Activated naive CD8-positive, alpha-beta T cell (primary cell): Measurements from ENCODE around the gene MNX1.

Experiments used
- H3K27ac Mint-ChIP-seq: one replicate; pipeline ENCODE4 v1.8.0; 2021; ENCODE audit warnings: mixed read lengths
- H3K27me3 Mint-ChIP-seq: one replicate; pipeline ENCODE4 v1.8.0; 2021; ENCODE audit warnings: mixed read lengths
- H3K36me3 Mint-ChIP-seq: one replicate; pipeline ENCODE4 v1.8.0; 2021; ENCODE audit warnings: mixed read lengths
- H3K4me1 Mint-ChIP-seq: one replicate; pipeline ENCODE4 v1.8.0; 2021; ENCODE audit warnings: low read depth, mixed read lengths
- H3K4me3 Mint-ChIP-seq: one replicate; pipeline ENCODE4 v1.8.0; 2021; ENCODE audit warnings: mild to moderate bottlenecking, mixed read lengths
- H3K9me3 Mint-ChIP-seq: one replicate; pipeline ENCODE4 v1.8.0; 2021; ENCODE audit warnings: low read depth, mixed read lengths

MNX1 gene

GRCh38 chr7:156989766-156990535 lies 20.5 kb downstream of the MNX1 start:
- Mint-ChIP-seq H3K27me3 (peaks cover 6% of the 10 kb centered on the region), H3K9me3 (no peaks in the 10 kb centered on the region), H3K4me3 (no peak overlapping the region), H3K36me3 (no peaks in the 10 kb centered on the region), H3K27ac (no peak overlapping the region), H3K4me1 (no peaks in the 10 kb centered on the region)

GRCh38 chr7:156988343-156989185 lies 21.9 kb downstream of the MNX1 start:
- no peaks in the 10 kb centered on the region for H3K4me1 Mint-ChIP-seq
- H3K4me3 Mint-ChIP-seq, result no peak overlapping the region
- H3K36me3 Mint-ChIP-seq, result no peaks in the 10 kb centered on the region
- H3K9me3 Mint-ChIP-seq, result no peaks in the 10 kb centered on the region
- H3K27me3 Mint-ChIP-seq, result peaks cover 2% of the 10 kb centered on the region
- no peak overlapping the region for H3K27ac Mint-ChIP-seq

GRCh38 chr7:156986378-156986777 lies 24.1 kb downstream of the MNX1 start:
- no peaks in the 10 kb centered on the region for H3K9me3 Mint-ChIP-seq
- peaks cover 4% of the 10 kb centered on the region for H3K36me3 Mint-ChIP-seq
- no peaks in the 10 kb centered on the region for H3K4me1 Mint-ChIP-seq
- no peak overlapping the region for H3K4me3 Mint-ChIP-seq
- H3K27ac Mint-ChIP-seq, result no peak overlapping the region
- H3K27me3 Mint-ChIP-seq, result no peaks in the 10 kb centered on the region

DNA sequence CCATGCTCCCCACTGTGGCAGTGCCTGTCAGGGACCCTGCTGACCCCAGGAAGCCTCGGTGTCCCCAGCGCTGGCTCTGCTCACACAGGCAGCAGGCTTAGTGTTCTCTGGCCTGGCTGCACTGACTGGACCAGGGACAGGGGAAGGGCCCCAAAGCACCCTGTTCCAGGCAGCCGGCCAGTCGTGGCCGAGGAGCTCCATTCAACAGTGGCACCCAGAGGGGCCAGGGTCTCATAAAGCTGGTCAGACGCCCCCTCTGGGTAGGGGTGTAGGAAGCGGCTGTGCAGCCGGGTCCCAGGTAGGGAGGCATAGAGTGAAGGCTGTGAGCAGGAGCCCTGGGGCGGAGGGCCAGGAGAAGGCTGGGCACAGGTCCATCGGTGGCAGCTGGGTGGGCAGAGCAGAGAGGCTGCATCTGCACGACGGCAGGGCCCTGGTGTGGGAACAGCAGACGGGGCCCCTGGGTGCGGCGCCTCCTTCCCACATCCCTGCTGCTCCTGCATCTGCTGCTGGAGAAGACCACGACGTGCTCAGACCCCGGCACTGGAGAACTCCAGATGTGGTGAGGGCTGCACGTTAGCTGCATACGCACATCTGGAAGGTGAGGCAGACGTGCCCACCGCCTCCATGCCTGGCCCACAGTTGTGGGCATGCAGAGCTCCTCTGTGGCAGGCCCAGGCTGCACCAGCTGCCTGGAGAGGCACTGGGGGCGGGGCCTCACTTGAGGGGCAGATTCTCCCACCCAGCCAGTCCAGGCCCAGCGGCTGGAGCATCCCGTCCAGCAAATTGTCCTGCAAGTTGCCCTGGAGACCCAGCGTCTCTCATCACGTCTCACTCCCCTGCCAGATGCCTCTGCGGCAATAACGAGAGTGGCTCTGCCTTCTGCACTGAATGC lies 25.1 kb downstream of the MNX1 start:
- Mint-ChIP-seq H3K4me3 (no peak overlapping the region), H3K36me3 (peaks cover 4% of the 10 kb centered on the region), H3K27me3 (no peaks in the 10 kb centered on the region), H3K27ac (no peak overlapping the region), H3K9me3 (no peaks in the 10 kb centered on the region), H3K4me1 (no peaks in the 10 kb centered on the region)

DNA sequence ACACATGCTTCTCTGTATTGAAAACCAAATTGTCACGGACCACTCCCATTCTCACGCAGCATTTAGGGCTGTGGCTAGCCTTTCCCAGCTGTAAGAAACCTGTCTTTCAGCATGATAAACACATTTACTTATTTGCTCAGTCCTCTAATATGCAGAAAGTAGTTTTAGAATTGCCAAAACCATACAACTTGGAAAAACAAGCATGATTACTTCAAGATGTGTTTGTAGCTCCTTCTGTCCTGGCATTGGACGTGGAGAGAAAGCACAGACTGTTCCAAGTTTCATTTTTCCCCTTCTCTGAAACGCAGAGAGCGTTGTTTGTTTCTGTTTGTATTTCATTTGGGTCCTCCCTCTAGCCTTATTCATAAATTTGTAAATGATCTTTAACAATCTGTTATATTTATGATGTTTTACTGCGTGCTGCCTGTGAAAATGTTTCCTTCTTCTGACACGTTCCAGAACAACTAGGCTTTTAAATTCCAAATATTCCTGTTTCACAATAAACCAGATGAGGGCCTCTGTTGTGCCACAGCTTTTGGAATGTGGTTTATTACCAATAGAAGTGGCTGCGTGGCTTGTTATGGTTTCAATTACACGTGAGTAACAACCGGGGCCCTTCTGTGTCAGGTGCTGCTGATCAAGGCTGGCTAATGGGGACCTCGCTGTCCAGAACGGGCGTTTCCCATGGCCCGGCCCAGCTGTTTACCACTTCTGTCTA lies 26.1 kb downstream of the MNX1 start:
- no peak overlapping the region for H3K4me3 Mint-ChIP-seq
- no peaks in the 10 kb centered on the region for H3K4me1 Mint-ChIP-seq
- no peak overlapping the region for H3K27ac Mint-ChIP-seq
- H3K27me3 Mint-ChIP-seq, result no peaks in the 10 kb centered on the region
- H3K9me3 Mint-ChIP-seq, result peaks cover 5% of the 10 kb centered on the region
- peaks cover 9% of the 10 kb centered on the region for H3K36me3 Mint-ChIP-seq

- H3K27ac Mint-ChIP-seq, result no peak overlapping the region
- no peaks in the 10 kb centered on the region for H3K27me3 Mint-ChIP-seq
- peaks cover 7% of the 10 kb centered on the region for H3K9me3 Mint-ChIP-seq
- H3K4me3 Mint-ChIP-seq, result no peak overlapping the region
- no peaks in the 10 kb centered on the region for H3K4me1 Mint-ChIP-seq
- H3K36me3 Mint-ChIP-seq, result peaks cover 13% of the 10 kb centered on the region
These were observed 30.8 kb downstream of the MNX1 start for GRCh38 chr7:156979711-156980110.

DNA sequence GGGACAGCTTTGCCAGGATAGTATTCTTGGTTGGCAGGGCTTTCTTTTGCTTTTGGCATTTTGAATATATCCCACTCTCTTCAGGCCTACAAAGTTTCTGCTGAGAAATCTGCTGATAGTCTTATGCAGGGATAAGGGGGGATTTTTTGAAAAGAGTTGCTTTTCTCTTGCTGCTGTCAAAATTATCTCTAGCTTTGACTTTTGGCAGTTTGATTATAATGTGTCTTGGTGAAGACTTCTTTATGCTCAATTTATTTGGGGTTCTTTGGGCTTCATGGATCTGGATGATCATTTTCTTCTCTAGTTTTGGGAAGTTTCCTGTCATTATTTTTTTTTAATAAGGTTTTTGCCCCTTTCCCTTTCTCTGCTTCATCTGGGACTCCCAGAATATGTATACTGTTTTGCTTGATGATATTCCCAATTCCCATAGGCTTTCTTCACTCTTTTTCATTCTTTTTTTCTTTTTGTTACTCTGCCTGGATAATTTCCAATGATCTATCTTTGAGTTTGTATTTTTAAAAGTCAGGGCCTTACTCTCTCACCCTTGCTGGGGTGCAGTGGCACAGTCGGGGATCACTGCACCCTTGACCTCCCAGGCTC lies 31.4 kb downstream of the MNX1 start:
- Mint-ChIP-seq H3K27ac (no peak overlapping the region), H3K9me3 (peaks cover 7% of the 10 kb centered on the region), H3K4me3 (no peak overlapping the region), H3K36me3 (peaks cover 13% of the 10 kb centered on the region), H3K27me3 (no peaks in the 10 kb centered on the region), H3K4me1 (no peaks in the 10 kb centered on the region)

DNA sequence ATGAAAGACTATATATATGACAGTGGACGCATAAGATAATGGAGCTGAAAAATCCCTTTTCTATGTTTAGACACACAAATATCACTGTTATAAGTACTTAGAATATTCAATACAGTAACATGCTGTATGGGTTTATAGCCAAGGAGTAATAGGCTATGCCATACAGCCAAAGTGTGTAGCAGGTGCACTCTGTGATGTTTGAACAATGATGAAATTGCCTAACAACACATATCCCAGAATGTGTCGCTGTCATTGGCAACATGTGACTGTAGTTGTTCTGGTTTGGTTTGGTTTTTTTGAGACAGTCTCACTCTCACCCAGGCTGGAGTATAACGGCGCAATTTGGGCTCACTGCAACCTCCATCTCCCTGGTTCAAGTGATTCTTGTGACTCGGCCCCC lies 34.8 kb downstream of the MNX1 start:
- peaks cover 15% of the 10 kb centered on the region for H3K36me3 Mint-ChIP-seq
- H3K4me3 Mint-ChIP-seq, result no peak overlapping the region
- no peaks in the 10 kb centered on the region for H3K4me1 Mint-ChIP-seq
- no peaks in the 10 kb centered on the region for H3K27me3 Mint-ChIP-seq
- H3K9me3 Mint-ChIP-seq, result peaks cover 7% of the 10 kb centered on the region
- no peak overlapping the region for H3K27ac Mint-ChIP-seq

- Mint-ChIP-seq H3K36me3 (peaks cover 5% of the 10 kb centered on the region), H3K4me3 (no peak overlapping the region), H3K27me3 (no peaks in the 10 kb centered on the region), H3K4me1 (no peaks in the 10 kb centered on the region), H3K27ac (no peak overlapping the region), H3K9me3 (no peaks in the 10 kb centered on the region)
These were observed 40.5 kb downstream of the MNX1 start for GRCh38 chr7:156969972-156970420.

- peaks cover 7% of the 10 kb centered on the region for H3K36me3 Mint-ChIP-seq
- no peaks in the 10 kb centered on the region for H3K9me3 Mint-ChIP-seq
- no peak overlapping the region for H3K4me3 Mint-ChIP-seq
- H3K4me1 Mint-ChIP-seq, result no peaks in the 10 kb centered on the region
- H3K27me3 Mint-ChIP-seq, result no peaks in the 10 kb centered on the region
- no peak overlapping the region for H3K27ac Mint-ChIP-seq
These were observed 42.3 kb downstream of the MNX1 start for GRCh38 chr7:156968183-156968582.

DNA sequence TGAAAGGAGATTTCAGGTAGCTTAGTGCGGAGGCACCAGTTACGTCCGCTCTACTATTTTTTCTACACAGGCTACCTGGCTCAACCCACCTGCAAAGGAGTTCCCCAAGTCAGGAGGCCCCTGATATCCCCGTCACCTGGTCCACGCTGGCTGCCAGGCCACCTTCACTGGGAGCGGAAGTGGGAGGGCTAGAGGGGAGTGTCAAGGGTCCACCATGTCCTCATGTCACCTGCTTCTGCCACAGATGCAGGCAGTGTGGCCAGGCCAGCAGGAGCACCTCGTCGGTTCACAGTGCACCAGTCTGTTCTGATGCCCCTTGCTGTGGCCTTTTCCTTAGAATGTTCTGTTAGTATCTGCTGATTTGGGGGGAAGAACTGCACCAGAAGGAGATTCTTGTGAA lies 44.1 kb downstream of the MNX1 start:
- no peak overlapping the region for H3K4me3 Mint-ChIP-seq
- peaks cover 8% of the 10 kb centered on the region for H3K36me3 Mint-ChIP-seq
- no peak overlapping the region for H3K27ac Mint-ChIP-seq
- no peaks in the 10 kb centered on the region for H3K4me1 Mint-ChIP-seq
- no peaks in the 10 kb centered on the region for H3K27me3 Mint-ChIP-seq
- H3K9me3 Mint-ChIP-seq, result no peaks in the 10 kb centered on the region

DNA sequence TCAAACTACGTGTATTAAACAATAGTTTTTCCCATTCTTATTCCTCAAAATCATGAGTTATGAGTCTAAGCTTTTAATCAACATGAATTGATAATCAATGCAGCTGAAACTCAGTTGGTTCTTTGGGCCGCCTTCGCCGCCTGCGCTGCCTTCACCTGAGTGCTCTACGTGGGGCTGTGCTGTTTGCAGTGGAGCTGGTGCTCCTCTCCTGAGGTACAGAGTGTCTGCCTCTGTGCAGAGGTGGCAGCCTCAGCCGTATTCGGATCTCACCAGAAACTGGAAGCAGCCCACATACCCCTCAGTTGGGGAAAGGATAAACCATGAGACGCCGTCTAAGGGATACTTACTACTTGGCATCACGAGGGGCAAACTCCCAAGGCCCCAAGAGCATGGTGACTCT lies 45.5 kb downstream of the MNX1 start:
- H3K4me3 Mint-ChIP-seq, result no peak overlapping the region
- no peaks in the 10 kb centered on the region for H3K4me1 Mint-ChIP-seq
- no peak overlapping the region for H3K27ac Mint-ChIP-seq
- H3K27me3 Mint-ChIP-seq, result no peaks in the 10 kb centered on the region
- peaks cover 6% of the 10 kb centered on the region for H3K36me3 Mint-ChIP-seq
- H3K9me3 Mint-ChIP-seq, result no peaks in the 10 kb centered on the region

- Mint-ChIP-seq H3K4me1 (no peaks in the 10 kb centered on the region), H3K4me3 (no peak overlapping the region), H3K27ac (no peak overlapping the region), H3K36me3 (peaks cover 6% of the 10 kb centered on the region), H3K27me3 (no peaks in the 10 kb centered on the region), H3K9me3 (no peaks in the 10 kb centered on the region)
These were observed 47.0 kb downstream of the MNX1 start for GRCh38 chr7:156963472-156963871.

DNA sequence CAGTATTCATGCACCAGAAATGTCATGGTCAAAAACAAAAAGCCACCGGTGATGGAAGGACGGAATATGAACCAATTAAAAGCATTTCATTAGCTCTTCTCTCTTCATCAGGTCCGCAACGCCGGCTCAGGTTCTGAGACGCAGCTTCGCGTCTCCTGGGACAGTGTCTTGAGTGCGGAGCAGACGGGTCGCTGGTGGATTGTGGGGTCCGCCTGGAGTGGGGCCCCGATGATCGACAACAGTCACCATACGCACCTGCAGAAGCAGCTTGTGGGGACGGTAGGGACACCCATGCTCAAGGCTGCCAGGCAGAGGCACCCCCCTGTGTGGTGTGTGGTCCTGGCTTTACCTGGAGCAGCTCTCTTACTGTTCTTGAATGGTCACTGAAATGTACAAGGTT lies 47.6 kb downstream of the MNX1 start:
- peaks cover 6% of the 10 kb centered on the region for H3K36me3 Mint-ChIP-seq
- no peak overlapping the region for H3K27ac Mint-ChIP-seq
- no peaks in the 10 kb centered on the region for H3K27me3 Mint-ChIP-seq
- no peak overlapping the region for H3K4me3 Mint-ChIP-seq
- H3K4me1 Mint-ChIP-seq, result no peaks in the 10 kb centered on the region
- H3K9me3 Mint-ChIP-seq, result no peaks in the 10 kb centered on the region
